Stimulated activated CD4-positive, alpha-beta T cell treated with anti-CD3 and anti-CD28 coated beads, Interleukin-15, amount 100 ng/mL, for 48 hours (primary cell): ENCODE measurements around the gene TRAK2.
"Not testable (repeated sequence)": the region's sequence is repeated elsewhere in the genome, so short reads cannot be mapped to it uniquely, and the experiment has no call there.

ENCODE experiments used
- DNase-seq, 2 donors: peaks; one replicate each; pipeline ENCODE4 v3.0.0-alpha.2; 2020; ENCODE audit warnings: low read depth in 2 of 2

Gene TRAK2

GRCh38 chr2:201451292-201452057 lies at the start of gene TRAK2, which contains the start of gene STRADB:
Gene TRAK2, minus strand, starts transcription at chr2:201451458. Its CDS starts 30,951 bp downstream, at chr2:201420507.
Gene STRADB, plus strand, starts transcription at chr2:201451740. Its CDS starts 3,101 bp downstream, at chr2:201454841.
- DNase-seq, result peak; percentile 96

GRCh38 chr2:201500534-201500933 lies 49.3 kb upstream of the TRAK2 start:
- no peak for DNase-seq

- no peak for DNase-seq
Measured at GRCh38 chr2:201496785-201497184, 45.5 kb upstream of the TRAK2 start.

GRCh38 chr2:201490291-201490690 lies 39.0 kb upstream of the TRAK2 start:
- no peak for DNase-seq

- no peak for DNase-seq
Measured at GRCh38 chr2:201484805-201485204, 33.5 kb upstream of the TRAK2 start.

GRCh38 chr2:201483758-201484157 lies 32.5 kb upstream of the TRAK2 start:
- not testable (repeated sequence) for DNase-seq

- no peak for DNase-seq
Measured at GRCh38 chr2:201483342-201483741, 32.1 kb upstream of the TRAK2 start.

GRCh38 chr2:201482543-201482942 lies 31.3 kb upstream of the TRAK2 start:
- DNase-seq, result no peak

GRCh38 chr2:201472411-201472810 lies 21.2 kb upstream of the TRAK2 start:
- no peak for DNase-seq

- no peak for DNase-seq
Measured at GRCh38 chr2:201471732-201472393, 20.6 kb upstream of the TRAK2 start.

GRCh38 chr2:201470821-201471731 lies 19.8 kb upstream of the TRAK2 start:
- DNase-seq, result no peak

GRCh38 chr2:201467666-201468065 lies 16.4 kb upstream of the TRAK2 start:
- no peak for DNase-seq

GRCh38 chr2:201466050-201466675 lies 14.9 kb upstream of the TRAK2 start:
- DNase-seq, result no peak

GRCh38 chr2:201465524-201465971 lies 14.3 kb upstream of the TRAK2 start:
- DNase-seq, result no peak

- DNase-seq, result no peak
Measured at GRCh38 chr2:201464547-201464946, 13.3 kb upstream of the TRAK2 start.

- no peak for DNase-seq
Measured at GRCh38 chr2:201460532-201460931, 9.3 kb upstream of the TRAK2 start.

GRCh38 chr2:201458381-201458780 lies 7.1 kb upstream of the TRAK2 start:
- DNase-seq, result no peak

GRCh38 chr2:201452922-201453643 lies 1.8 kb upstream of the TRAK2 start:
- DNase-seq, result no peak

- DNase-seq, result peak in 1 of 2 donors; percentile 11
Measured at GRCh38 chr2:201452058-201452921, 1.0 kb upstream of the TRAK2 start.

- no peak for DNase-seq
Measured at GRCh38 chr2:201450954-201451291, 335 bp downstream of the TRAK2 start.
